GM21515 (cell line): ENCODE results near the gene LACTBL1.

Source experiments
- ATAC-seq: cut with Tn5 transposase; IDR thresholded peaks from one replicate; pipeline ENCODE4 v1.9.1; 2021; ENCODE audit not compliant: unreplicated experiment

Gene LACTBL1

GRCh38 chr1:22976461-22977243 is 4.0 kb upstream of the LACTBL1 start:
- no peak for ATAC-seq

GRCh38 chr1:22976127-22976460 is 3.4 kb upstream of the LACTBL1 start:
- no peak for ATAC-seq

- no peak for ATAC-seq
Observed at GRCh38 chr1:22975694-22976093, 3.0 kb upstream of the LACTBL1 start.

- no peak for ATAC-seq
Observed at GRCh38 chr1:22971611-22972405, 858 bp downstream of the LACTBL1 start.

- ATAC-seq = no peak
Observed at GRCh38 chr1:22971161-22971560, 1.5 kb downstream of the LACTBL1 start.

GRCh38 chr1:22970096-22970495 is 2.6 kb downstream of the LACTBL1 start:
- no peak for ATAC-seq

- ATAC-seq = no peak
Observed at GRCh38 chr1:22969304-22969709, 3.4 kb downstream of the LACTBL1 start.

- no peak for ATAC-seq
Observed at GRCh38 chr1:22967833-22968232, 4.8 kb downstream of the LACTBL1 start.

- no peak for ATAC-seq
Observed at GRCh38 chr1:22966309-22966708, 6.4 kb downstream of the LACTBL1 start.

GRCh38 chr1:22963044-22963677 is 9.5 kb downstream of the LACTBL1 start:
- ATAC-seq = no peak

GRCh38 chr1:22962558-22962957 is 10.1 kb downstream of the LACTBL1 start:
- ATAC-seq = no peak

GRCh38 chr1:22959545-22960360 is 12.9 kb downstream of the LACTBL1 start:
- ATAC-seq = no peak

- no peak for ATAC-seq
Observed at GRCh38 chr1:22958556-22958955, 14.1 kb downstream of the LACTBL1 start.

GRCh38 chr1:22957066-22957465 is 15.6 kb downstream of the LACTBL1 start:
- ATAC-seq = no peak

GRCh38 chr1:22955146-22955545 is 17.5 kb downstream of the LACTBL1 start:
- ATAC-seq = no peak

GRCh38 chr1:22953740-22954141 is 18.9 kb downstream of the LACTBL1 start:
- ATAC-seq = no peak

GRCh38 chr1:22953057-22953739 is 19.5 kb downstream of the LACTBL1 start:
- no peak for ATAC-seq

GRCh38 chr1:22952694-22953056 is 20.0 kb downstream of the LACTBL1 start:
- ATAC-seq = no peak

GRCh38 chr1:22951796-22952195 is 20.9 kb downstream of the LACTBL1 start:
- ATAC-seq = no peak

- no peak for ATAC-seq
Observed at GRCh38 chr1:22949822-22950331, 22.8 kb downstream of the LACTBL1 start.
